GM21619 (cell line): ENCODE results near the gene SUPT20HL2.
"Not testable (repeated sequence)": the region's sequence is repeated elsewhere in the genome, so short reads cannot be mapped to it uniquely, and the experiment has no call there.

ENCODE experiments used
- ATAC-seq: cut with Tn5 transposase; IDR thresholded peaks from one replicate; pipeline ENCODE4 v1.9.1; 2021; ENCODE audit not compliant: unreplicated experiment

SUPT20HL2 gene

DNA sequence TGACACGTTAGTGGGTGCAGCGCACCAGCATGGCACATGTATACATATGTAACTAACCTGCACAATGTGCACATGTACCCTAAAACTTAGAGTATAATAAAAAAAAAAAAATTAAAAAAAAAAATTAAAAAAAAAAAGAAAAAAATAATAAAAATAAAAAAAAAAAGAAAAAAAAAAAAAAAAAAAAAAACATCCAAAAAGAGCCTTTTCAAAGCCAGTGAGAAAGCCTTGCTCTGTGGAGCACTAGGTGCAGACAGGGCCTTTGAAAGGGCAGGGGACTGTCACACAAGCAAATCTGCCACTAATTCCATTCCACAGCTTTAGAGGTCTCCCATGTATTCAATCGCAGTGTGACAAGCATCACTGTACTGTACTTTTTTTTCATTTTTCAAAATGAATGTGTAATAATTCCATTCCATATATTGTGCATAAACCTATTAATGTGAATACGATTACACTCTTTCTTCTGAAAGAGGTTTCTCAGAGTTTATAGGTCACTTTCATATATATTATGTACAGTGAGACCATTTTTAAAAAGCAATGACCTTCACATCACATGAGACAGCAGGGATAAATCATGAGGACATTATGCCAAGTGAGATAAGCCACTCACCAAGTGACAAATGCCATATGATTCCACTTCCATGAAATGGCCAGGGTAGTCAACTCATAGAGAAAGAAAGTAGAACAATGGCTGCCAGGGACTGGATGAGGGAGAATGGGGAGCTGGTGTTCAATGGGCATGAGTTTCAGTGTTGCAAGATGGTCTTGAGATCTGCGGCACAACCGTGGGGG, 4.1 kb downstream of the SUPT20HL2 start:
- not testable (repeated sequence) for ATAC-seq

DNA sequence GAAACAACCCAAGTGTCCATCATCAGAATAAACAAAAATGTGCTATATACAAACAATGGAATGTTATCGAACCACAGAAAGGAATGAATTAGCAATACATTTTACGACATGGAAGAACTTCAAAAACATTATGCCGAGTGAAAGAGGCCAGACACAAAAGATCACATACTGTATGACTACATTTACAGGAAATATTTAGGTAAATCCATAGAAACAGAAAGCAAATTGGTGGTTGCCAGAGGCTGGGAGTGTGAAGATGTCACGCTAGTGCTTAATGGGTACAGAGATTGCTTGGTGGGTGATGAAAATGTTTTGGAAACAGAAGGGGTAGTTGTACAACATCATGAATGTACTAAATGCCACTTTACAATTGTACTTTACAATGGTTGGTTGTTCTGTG, 5.1 kb downstream of the SUPT20HL2 start:
- ATAC-seq, result not testable (repeated sequence)

DNA sequence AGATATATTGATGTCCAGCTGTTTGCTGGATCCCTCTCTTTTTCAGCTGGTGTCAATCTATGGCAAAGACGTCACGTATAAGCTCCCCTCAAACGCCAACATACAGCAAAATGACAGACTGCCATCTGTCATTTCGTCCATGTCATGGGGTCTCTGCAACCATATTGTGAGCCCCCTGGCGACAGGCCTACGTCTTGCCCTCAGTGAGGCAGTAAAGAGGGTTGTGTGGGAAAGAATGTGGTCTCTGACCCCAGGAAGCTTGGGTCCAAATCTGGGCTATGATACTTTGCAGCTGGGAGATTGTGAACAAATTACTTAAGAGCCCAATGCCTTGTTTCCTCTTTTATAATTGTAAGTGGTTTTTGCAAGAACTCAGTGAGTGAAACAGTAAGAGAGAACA, 7.4 kb downstream of the SUPT20HL2 start:
- no peak for ATAC-seq

DNA sequence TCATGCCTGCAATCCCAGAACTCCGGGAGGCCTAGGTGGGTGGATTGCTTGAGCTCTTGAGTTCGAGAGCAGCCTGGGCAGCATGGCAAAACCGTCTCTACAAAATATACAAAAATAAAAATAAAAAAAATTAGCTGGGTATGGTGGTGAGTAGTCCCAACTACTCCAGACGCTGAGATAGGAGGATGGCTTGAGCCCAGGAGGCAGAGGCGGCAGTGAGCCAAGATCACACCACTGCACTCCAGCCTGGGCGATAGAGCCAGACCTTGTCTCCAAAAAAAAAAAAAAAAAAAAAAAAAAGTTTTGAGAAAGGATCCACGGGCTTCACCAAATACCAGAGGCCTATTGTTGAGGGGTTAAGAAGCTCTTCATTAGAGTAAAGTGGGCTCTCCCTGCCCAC, 8.0 kb downstream of the SUPT20HL2 start:
- ATAC-seq, result no peak

DNA sequence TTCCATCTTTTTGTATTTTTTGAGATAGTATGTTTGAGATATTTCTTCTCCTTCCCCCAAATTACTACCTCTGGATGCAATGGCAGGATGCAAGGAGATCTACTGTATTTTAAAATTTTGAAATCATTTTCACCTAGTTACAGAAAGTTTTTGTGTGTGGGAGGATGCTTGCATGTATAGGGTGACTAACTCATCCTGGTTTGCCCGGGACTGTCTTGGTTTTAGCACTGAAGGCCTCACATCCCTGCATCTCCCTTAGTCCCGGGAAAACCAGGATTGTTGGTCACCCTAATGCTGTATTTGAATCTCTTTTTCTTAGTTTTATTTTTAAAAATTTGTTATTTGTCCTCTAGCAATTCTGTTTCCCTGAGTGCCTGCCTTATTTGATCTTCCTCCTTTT, 12.1 kb downstream of the SUPT20HL2 start:
- no peak for ATAC-seq

DNA sequence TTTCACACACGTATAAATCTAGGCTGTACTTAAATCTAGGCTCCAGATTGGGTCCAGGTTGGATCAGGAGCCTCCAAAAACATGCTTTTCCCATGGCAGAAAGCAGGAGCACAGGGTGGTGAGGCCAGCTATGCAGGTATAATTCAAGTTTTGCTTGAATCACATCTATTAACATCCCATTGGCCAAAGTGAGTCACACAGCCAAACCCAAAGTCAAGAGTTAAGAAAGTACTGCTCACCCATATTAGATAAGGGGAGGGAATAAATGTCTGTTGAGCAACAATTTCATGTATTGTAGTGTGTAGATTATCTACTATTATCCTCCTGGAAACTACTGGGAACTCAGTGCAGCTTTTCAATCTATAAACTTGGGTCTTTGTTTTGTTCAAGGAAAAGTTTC, 12.8 kb downstream of the SUPT20HL2 start:
- ATAC-seq, result no peak

DNA sequence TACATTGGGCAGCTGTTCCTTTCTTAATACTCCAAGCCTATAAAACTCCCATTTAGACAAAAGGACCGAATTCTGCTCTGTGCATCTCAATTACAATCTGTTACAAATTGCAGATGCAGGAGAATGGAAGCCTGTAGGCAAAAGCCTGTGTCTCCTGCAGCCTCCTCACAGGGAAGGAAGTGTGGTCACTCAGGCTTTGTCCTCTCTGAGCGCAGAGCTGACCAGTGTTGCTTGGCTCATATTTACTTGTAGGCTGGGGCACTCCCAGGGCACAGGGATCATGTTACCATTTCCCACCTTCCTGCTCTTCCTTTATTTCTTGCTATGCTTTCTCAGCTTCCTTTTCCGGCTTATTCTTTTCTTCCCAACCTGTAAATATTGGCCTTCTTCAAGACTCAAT, 15.7 kb downstream of the SUPT20HL2 start:
- no peak for ATAC-seq

DNA sequence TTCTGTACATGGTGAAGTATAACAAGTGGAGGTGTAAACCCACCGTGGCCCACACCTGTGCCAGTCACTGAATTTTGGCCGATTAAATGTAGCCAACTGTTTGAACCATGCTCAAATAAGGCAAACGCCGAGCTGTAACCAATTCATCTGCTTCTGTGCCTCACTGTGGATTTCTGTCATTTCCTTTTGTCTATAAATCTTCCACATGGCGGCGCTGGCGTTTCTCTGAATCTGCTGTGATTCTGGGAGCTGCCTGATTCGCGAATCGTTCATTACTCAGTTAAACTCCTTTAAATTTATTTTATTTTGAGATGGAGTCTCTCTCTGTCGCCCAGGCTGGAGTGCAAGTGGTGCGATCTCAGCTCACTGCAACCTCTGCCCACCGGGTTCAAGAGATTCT, 19.2 kb downstream of the SUPT20HL2 start:
- ATAC-seq, result no peak

DNA sequence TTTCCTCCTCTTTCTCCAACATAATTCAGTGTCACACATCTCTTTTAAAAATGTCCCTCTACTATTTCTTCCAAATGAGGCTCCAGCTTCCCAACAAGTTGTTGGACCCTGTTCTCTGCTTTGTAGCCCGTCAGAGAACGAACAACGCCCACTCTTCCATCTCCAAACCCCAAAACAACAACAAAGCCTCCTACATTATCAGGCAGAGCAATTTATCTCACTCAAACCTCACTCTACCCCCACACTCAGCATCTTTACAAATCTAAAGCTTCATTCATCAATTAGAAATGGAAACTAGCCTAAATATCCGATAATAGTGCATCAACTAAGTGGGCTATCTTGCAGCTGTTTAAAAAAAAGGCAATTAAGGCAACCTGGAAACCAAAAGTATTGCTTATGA, 20.5 kb downstream of the SUPT20HL2 start:
- no peak for ATAC-seq

DNA sequence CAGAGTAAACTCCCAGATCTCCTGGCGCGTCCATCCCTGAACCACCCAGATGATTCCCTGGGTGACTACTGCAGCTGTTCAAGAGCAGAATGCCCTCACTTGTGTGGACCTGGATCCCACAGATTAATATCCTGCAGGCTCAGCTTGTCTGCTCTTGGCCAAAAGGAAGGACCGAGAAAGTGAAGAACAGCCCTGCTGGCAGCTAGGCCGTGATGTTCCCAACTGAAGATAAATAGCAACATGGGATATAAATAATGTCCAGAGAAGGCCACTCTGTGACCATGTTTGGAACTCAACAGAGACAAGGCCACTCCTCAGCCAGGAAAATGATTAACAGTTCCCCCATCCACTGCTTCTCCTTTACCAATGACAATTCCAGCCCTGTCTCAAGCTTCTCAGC, 21.5 kb downstream of the SUPT20HL2 start:
- ATAC-seq, result no peak

DNA sequence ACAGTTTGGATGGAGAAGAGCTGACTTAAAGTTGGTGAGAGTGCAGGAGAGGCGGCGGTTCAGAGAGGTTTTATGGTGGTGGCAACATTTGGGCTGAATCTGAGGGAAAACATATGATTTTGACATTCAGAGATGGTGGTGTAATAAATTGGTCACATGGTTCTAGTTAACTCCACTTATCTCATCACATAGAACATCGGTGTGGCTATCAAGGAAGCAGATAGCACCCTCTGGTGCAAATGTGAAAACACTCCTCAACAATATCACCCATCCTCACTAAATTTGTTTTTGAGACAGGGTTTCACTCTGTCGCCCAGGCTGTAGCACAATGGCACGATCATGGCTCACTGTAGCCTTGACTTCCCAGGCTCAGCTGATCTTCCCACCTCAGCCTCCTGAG, 28.8 kb downstream of the SUPT20HL2 start:
- no peak for ATAC-seq

DNA sequence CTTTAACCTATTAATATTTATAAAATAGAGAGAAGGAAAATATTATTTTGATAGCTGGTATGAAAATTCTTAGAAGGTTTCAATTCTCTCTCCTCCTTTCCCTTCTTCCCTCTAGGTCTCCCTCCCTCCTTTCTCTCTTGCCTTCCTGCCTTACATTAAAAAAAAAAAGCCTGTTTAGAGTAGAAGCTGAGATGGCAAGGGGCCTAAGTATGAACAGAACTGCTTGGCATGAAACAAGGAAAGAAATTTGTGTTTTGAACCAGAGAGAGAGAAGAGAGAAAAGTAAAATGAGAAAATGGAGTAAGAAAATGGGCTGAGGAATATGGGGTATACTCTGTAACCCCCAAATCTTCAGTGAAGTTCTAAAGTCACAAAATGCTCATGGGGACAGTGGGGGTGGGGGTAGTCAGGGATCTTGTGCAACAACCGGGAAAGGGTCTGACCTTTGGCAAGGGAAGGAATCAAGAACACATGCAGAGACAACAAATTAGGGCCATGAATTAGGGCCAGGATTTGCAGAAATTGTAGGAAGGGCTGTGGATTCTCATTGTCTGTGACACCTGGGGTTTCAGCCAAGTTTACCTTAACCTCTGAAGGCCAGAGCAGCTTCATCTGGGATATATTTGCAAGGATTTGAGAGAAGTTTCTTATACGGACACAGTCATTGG, 30.6 kb downstream of the SUPT20HL2 start:
- no peak for ATAC-seq

DNA sequence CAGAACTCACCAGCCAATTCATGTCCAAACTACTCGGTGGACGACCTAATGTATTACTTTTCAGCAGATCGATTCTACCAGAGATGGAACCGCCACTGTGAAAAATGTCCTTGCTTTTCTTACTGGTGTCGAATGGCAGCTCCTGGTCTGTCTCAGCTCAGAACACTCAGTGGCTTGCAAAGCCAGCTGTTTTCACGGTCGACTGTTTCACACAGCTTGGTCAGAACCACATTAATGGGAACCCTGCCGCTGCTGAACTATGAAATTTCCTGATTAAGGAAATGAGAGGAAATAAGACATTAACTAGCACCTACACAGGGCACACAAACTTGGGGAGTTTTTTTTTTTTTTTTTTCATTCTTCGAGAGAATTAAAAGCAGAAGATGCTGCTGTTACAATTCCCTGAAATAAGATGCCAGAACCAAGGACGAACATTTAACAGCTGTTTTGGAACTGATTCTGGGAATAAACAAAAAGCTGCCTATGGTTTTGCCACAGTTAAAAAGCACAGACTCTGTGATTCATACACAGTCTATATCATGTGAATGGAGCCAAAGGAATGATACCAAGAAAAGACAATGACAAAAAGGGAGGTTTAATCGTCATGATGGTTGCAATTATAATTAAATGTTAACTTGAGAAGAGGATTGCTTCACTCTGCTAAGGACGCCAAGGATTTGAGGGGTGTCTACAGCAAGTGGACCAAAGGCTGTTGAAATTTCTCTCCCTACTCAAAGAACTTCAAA, 31.3 kb downstream of the SUPT20HL2 start:
- ATAC-seq, result no peak

DNA sequence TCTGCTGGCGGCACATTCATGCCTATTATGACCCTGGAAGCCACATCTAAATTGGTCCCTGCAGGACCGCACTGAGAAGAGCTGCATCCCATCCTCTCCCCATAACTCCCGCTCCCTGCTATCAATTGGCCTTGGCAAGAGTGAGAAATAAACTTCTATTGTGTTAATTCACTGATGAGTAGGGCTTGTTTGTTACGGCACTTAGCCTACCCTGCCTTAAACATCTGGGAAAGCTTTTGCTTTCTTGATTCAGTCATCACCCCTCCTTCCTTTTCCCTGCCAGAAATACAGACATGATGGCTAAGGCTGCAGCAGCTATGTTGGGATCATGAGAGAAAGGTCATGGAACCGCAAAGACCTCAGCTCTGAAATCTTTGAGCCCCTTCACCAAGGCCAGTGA, 36.5 kb downstream of the SUPT20HL2 start:
- no peak for ATAC-seq

DNA sequence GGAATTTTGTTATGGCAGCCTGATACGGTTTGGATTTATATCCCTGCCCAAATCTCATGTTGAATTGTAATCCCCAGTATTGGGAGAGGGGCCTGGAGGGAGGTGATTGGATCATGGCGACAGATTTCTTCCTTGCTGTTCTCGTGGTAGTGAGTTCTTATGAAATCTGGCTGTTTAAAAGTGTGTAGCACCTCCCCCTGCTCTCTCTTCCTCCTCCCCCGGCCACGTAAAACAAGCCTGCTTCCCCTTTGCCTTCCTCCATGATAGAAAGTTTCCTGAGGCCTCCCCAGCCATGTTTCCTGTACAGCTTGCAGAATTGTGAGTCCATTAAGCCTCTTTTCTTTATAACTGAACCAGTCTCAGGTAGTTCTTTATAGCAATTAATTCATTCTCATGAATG, 37.9 kb downstream of the SUPT20HL2 start:
- ATAC-seq, result no peak

DNA sequence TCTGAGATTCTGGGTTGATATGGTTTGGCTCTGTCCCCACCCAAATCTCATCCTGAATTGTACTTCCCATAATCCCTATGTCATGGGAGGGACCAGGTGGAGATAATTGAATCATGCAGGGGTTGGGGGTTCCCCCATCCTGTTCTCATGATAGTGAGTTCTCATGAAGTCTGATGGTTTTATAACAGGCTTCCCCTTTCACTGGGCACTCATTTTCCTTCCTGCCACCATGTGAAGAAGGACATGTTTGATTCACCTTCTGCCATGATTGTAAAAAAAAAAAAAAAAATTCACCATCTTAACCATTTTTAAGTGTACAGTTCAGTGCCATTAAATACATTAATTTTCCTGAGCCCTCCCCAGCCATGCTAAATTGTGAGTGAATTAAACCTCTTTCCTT, 42.6 kb downstream of the SUPT20HL2 start:
- ATAC-seq, result no peak

DNA sequence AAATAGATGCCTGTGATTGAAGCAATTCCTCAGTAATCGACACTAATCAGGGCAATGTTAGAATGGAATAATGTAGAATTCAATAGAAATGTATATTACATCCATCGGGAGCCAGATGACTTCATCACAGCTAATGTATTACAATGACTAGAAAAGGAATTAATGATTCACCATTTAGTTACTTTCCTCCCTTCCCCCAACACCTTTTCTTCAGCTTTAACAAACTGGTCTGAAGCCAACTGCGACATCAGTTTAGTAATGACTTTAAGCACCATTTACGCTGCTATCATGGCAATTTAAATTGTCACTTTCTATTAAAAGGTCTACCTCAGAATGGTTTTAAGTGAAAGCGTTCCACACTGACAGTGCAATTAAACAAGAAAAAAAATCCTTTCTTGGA, 45.1 kb downstream of the SUPT20HL2 start:
- ATAC-seq, result no peak

DNA sequence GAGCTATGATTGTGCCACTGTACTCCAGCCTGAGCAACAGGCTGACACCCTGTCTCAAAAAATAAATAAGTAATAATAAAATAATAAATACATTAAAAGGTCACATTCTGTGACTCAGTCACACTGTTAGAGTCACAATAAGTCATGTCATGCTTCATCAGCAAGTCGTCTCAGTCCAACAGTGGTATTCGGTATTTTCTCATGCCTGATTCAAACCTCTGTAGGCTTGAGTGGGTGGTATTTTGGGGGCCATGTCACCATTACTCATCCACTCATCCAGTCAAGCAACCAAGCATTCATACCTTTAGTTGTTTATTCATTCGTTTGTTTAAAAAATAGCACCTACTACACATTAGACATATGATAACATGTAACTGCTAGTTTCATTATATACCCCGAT, 46.9 kb downstream of the SUPT20HL2 start:
- no peak for ATAC-seq

DNA sequence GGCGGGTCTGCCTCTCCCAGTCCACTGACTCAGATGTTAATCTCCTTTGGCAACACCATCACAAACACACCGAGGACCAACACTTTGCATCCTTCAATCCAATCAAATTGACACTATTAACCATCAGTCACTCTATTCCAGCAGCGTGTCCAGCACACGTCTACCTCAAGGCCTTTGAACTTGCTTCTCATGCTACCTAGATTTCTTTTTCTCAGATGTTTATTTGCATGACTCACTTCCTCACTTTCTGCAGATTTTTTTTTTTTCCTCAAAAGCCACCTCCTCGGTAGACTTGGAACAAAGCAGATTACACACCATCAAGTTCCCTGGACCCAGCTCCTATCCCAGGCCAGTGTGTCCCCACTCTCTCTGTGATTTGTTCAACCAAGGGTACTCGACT, 49.5 kb downstream of the SUPT20HL2 start:
- ATAC-seq, result no peak

DNA sequence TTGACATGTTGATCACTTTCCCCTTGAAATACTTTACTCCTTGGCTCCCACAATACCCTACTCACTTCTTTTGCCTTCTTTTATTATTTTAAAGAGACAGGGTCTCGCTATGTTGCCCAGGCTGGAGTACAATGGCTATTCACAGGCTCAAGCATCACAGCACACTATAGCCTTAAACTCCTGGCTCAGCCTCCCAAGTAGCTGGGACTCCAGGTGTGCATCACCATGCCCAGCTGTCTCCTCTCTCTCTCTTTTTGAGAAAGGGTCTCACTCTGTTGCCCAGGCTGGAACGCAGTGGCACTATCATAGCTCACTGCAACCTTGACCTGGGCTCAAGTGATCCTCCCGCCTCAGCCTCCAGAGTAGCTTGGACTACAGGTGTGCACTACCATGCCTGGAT, 51.6 kb downstream of the SUPT20HL2 start:
- no peak for ATAC-seq
